ENCODE data around the gene GULP1.
"Not testable (repeated sequence)": the region's sequence is repeated elsewhere in the genome, so short reads cannot be mapped to it uniquely, and the experiment has no call there.

Gene GULP1

GRCh38 chr2:188601391-188601790 is 309.7 kb downstream of the GULP1 start:
- DNase-seq (ENCODE audit: low read depth in 2 of 2), result no peak

- DNase-seq (ENCODE audit: low read depth in 2 of 2), result no peak
Measured at GRCh38 chr2:188601927-188602326, 310.3 kb downstream of the GULP1 start.

- DNase-seq (ENCODE audit: low read depth in 2 of 2), result no peak
Measured at GRCh38 chr2:188604579-188604978, 312.9 kb downstream of the GULP1 start.

GRCh38 chr2:188605609-188606584 is 314.2 kb downstream of the GULP1 start:
- not testable (repeated sequence) for DNase-seq (ENCODE audit: low read depth in 2 of 2)

GRCh38 chr2:188606596-188606995 is 314.9 kb downstream of the GULP1 start:
- DNase-seq (ENCODE audit: low read depth in 2 of 2), result not testable (repeated sequence)

- no peak for DNase-seq (ENCODE audit: low read depth in 2 of 2)
Measured at GRCh38 chr2:188607501-188607900, 315.8 kb downstream of the GULP1 start.

- DNase-seq (ENCODE audit: low read depth in 2 of 2), result no peak
Measured at GRCh38 chr2:188609321-188610049, 317.8 kb downstream of the GULP1 start.

GRCh38 chr2:188610050-188610444 is 318.4 kb downstream of the GULP1 start:
- no peak for DNase-seq (ENCODE audit: low read depth in 2 of 2)

GRCh38 chr2:188610827-188611226 is 319.2 kb downstream of the GULP1 start:
- DNase-seq (ENCODE audit: low read depth in 2 of 2), result no peak

GRCh38 chr2:188619146-188619545 is 327.5 kb downstream of the GULP1 start:
- no peak for DNase-seq (ENCODE audit: low read depth in 2 of 2)

GRCh38 chr2:188620916-188621315 is 329.2 kb downstream of the GULP1 start:
- DNase-seq (ENCODE audit: low read depth in 2 of 2), result no peak

GRCh38 chr2:188622601-188623260 is 331.1 kb downstream of the GULP1 start:
- no peak for DNase-seq (ENCODE audit: low read depth in 2 of 2)

- no peak for DNase-seq (ENCODE audit: low read depth in 2 of 2)
Measured at GRCh38 chr2:188623995-188624643, 332.4 kb downstream of the GULP1 start.

GRCh38 chr2:188627471-188627870 is 335.8 kb downstream of the GULP1 start:
- no peak for DNase-seq (ENCODE audit: low read depth in 2 of 2)

- DNase-seq (ENCODE audit: low read depth in 2 of 2), result no peak
Measured at GRCh38 chr2:188628989-188629752, 337.5 kb downstream of the GULP1 start.

GRCh38 chr2:188629753-188630527 is 338.3 kb downstream of the GULP1 start:
- DNase-seq (ENCODE audit: low read depth in 2 of 2), result no peak

GRCh38 chr2:188631037-188631809 is 339.5 kb downstream of the GULP1 start:
- DNase-seq (ENCODE audit: low read depth in 2 of 2), result no peak

- DNase-seq (ENCODE audit: low read depth in 2 of 2), result no peak
Measured at GRCh38 chr2:188634656-188635055, 343.0 kb downstream of the GULP1 start.
